GM20431 (cell line): ENCODE data around the gene ZNF644.

Source experiments
- in situ Hi-C: fragments of 300-500 bp; cut with MseI, MboI; formaldehyde crosslinking; loops from one replicate; pipeline ENCODE4 v1.15.0; 2020; ENCODE audit warnings: low sequenced_read_pairs; ENCODE audit not compliant: unreplicated experiment

Gene ZNF644

DNA sequence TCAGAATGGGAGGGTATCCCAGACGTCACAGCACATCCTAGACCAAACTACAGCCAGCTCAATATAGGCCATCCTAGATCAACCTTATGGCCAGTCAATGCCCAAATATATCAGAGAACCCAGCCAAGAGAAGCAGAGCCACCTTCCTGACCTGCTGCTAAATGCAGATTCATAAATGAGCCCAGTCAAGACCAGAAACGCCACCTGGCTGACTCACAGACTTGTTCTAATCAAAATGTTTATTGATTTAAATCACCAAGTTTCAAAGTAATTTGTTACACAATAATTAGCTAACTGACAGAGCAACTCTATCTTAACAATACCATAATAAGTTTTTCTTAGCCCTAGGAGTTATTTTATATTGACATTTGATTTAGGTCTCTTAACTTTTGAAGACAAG, 28.6 kb downstream of the ZNF644 start:
- in situ Hi-C loops: no loop called here

GRCh38 chr1:90990779-90991178, 31.1 kb downstream of the ZNF644 start:
- in situ Hi-C loops: no loop called here

GRCh38 chr1:90989990-90990389, 31.8 kb downstream of the ZNF644 start:
- in situ Hi-C loops: no loop called here

DNA sequence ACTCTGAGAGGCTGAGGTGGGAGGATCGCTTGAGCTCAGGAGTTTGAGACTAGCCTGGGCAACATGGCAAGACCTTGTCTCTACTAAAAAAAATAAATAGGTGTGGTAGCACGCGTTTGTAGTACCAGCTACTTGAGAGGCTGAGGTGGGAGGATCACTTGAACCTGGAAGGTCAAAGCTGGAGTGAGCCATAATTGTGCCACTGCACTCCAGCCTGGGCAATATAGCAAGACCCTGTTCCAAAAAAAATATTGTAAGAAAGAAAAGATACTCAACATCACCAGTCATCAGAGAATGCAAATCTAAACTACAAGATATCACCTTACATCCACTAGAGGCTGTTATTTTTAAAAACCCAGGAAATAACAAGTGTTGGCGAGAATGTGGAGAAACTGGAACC, 32.5 kb downstream of the ZNF644 start:
- in situ Hi-C loops: no loop called here

GRCh38 chr1:90987841-90988240, 34.0 kb downstream of the ZNF644 start:
- in situ Hi-C loops: no loop called here

- in situ Hi-C loops: no loop called here
These were observed 34.9 kb downstream of the ZNF644 start for GRCh38 chr1:90986953-90987352.

GRCh38 chr1:90977522-90977921, 44.3 kb downstream of the ZNF644 start:
- in situ Hi-C loops: no loop called here

GRCh38 chr1:90973897-90974798, 47.7 kb downstream of the ZNF644 start:
- in situ Hi-C loops: no loop called here

- in situ Hi-C loops: no loop called here
These were observed 51.6 kb downstream of the ZNF644 start for GRCh38 chr1:90970208-90970607.

GRCh38 chr1:90969241-90969640, 52.6 kb downstream of the ZNF644 start:
- in situ Hi-C loops: no loop called here

- in situ Hi-C loops: no loop called here
These were observed 57.3 kb downstream of the ZNF644 start for GRCh38 chr1:90964444-90965035.

GRCh38 chr1:90963651-90964050, 58.2 kb downstream of the ZNF644 start:
- in situ Hi-C loops: no loop called here

- in situ Hi-C loops: no loop called here
These were observed 58.6 kb downstream of the ZNF644 start for GRCh38 chr1:90963236-90963635.

DNA sequence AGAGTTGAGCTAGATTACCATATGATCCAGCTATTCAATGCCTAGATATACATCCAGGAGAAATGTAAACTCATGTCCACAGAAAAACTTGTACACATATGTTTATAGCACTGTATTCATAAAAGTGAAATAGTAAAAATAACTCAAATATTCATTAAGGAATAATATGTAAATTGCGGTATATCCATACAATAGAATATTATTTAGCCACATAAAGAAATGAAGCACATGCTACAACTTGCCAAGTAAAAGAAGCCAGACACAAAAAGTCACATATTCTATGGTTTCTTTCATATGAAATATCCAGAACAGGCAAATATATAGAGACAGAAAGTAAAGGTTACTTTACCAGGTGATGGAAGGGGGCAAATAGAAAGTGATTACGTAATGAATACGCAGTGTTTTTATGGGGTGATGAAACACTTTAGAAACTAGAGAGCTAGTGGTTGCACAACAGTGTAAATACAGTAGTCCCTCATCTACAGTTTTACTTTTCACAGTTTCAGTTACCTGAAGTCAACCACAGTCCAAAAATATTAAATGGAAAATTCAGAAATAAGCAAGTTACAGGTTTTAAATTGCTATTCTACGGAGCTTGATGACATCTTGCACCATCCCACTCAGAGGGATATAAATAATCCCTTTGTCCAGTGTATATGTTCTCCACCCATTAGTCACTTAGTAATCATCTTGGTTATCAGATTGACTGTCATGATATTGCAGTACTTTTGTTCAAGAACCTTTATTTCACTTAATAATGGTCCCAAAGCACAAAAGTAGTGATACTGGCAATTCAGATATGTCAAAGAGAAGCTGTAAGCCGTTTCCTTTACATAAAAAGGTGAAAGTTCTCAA, 62.3 kb downstream of the ZNF644 start:
- in situ Hi-C loops: no loop called here

DNA sequence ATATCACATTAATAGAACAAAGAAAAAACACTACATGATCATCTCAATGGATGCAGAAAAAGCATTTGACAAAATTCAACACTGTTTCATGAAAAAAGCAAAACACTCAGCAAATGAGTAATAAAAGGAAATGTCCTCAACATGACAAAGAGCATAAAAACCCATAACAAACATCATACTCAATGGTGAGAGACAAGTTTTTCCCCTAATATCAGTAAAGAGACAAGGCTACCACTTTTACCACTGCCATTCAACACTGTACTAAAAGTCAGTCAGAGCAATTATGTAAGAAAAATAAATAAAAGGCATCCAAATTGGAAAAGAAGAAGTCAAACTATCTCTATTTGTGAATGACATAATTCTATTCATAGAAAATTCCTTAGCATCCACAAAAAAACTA, 64.3 kb downstream of the ZNF644 start:
- in situ Hi-C loops: no loop called here

DNA sequence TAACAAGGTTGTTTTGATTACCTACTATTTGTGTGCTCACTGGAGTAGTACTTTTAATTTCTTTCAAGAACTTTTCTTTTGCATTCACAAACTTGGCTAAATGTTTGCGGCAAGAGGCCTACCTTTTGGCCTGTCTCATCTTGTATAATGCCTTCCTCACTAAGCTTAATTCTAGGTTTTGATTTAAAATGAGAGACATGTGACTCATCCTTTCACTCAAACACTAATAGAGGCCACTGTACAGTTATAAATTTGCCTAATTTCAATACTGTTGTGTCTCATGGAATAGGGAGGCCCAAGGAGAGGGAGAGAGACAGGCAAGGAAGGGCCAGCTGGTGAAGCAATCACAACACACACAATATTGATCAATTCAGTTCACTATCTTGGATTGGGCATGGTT, 66.1 kb downstream of the ZNF644 start:
- in situ Hi-C loops: no loop called here

GRCh38 chr1:90952906-90953305, 68.9 kb downstream of the ZNF644 start:
- in situ Hi-C loops: no loop called here

DNA sequence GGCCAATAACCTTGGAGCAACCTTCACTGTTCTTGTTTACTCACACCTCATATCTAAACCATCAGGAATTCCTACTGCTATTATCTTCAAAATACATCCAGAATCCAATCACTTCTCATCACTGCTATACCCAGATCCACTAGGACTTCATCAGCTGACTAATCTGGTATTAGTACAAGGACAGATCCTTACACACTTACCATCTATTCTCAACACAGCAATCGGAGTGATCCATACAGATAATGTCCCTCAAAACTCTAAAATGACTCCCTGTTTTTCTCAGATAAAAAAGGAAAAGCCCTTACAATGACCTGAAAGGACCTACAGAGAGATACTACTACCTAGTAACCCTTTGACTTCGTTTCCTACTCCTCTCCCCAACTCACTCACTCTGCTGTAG, 70.8 kb downstream of the ZNF644 start:
- in situ Hi-C loops: no loop called here

- in situ Hi-C loops: no loop called here
These were observed 73.5 kb downstream of the ZNF644 start for GRCh38 chr1:90948301-90948700.

DNA sequence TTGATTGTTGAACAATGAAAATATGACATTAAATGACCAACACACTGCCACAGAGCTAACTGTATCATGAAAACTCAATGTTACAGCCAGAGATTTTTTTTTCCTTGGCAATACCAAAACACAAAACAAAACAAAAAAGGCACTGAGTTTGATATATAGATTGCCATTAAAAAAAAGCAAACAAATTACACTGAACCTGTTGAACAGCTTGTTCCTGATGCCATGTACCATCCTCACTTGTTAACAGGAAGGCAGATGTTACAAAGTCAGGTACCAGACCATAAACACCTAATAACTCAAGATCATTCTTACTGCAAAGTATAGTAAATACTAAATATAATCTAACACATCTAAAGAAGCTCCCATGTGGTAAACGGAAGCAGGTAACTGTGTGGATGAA, 75.2 kb downstream of the ZNF644 start:
- in situ Hi-C loops: no loop called here

DNA sequence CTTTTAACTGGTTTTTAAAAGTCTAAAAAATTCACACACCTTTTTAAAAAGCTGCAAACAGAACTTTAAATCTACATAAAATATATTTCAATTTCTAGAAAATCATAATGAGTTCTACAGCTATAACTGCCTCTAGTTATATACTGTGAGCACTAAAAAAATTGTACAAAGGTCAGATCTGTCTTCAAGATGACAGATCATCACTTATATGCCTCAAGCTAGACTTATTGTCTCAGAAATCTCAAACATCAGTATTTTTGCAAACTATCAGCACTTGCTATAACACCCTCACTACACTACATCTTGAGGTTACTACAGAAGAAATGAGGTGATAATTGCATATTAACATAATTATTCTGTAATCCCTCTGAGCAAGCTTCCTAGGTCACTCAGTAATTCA, 76.5 kb downstream of the ZNF644 start:
- in situ Hi-C loops: no loop called here
